ENCODE measurements around the gene TBCD.
"Not testable (repeated sequence)": the region's sequence is repeated elsewhere in the genome, so short reads cannot be mapped to it uniquely, and the experiment has no call there.

Gene TBCD

GRCh38 chr17:82729479-82730260 lies 22.2 kb upstream of the TBCD start:
- DNase-seq, result no peak

GRCh38 chr17:82732118-82732743 lies 19.6 kb upstream of the TBCD start:
- DNase-seq, result no peak

GRCh38 chr17:82734987-82735866 lies 16.6 kb upstream of the TBCD start, which contains the start of gene FN3K:
TSS of gene FN3K (plus strand) at chr17:82735615. CDS start at chr17:82735637, 22 bp downstream.
- peak; percentile 65 to 78 (median 68) for DNase-seq

GRCh38 chr17:82736511-82737185 lies 15.2 kb upstream of the TBCD start:
- no peak for DNase-seq

- no peak for DNase-seq
Observed at GRCh38 chr17:82737967-82738877, 13.6 kb upstream of the TBCD start.

GRCh38 chr17:82740906-82741759 lies 10.7 kb upstream of the TBCD start:
- DNase-seq, result no peak

- DNase-seq, result no peak
Observed at GRCh38 chr17:82743344-82744219, 8.3 kb upstream of the TBCD start.

- DNase-seq, result not testable (repeated sequence)
Observed at GRCh38 chr17:82744736-82745135, 7.1 kb upstream of the TBCD start.

- no peak for DNase-seq
Observed at GRCh38 chr17:82745524-82745923, 6.3 kb upstream of the TBCD start.

GRCh38 chr17:82748756-82749155 lies 3.1 kb upstream of the TBCD start:
- no peak for DNase-seq

GRCh38 chr17:82750241-82750908 lies 1.5 kb upstream of the TBCD start:
- no peak for DNase-seq

GRCh38 chr17:82751171-82751570 lies 694 bp upstream of the TBCD start:
- no peak for DNase-seq

GRCh38 chr17:82752371-82753200 lies 721 bp downstream of the TBCD start:
- peak in 2 of 4 experiments; percentile 31 to 72 for DNase-seq

GRCh38 chr17:82753201-82753464 lies 1.3 kb downstream of the TBCD start:
- peak in 1 of 4 experiments; percentile 22 for DNase-seq

GRCh38 chr17:82754297-82755208 lies 2.7 kb downstream of the TBCD start:
- no peak for DNase-seq

- DNase-seq, result no peak
Observed at GRCh38 chr17:82756166-82756565, 4.3 kb downstream of the TBCD start.

GRCh38 chr17:82765371-82765770 lies 13.5 kb downstream of the TBCD start:
- no peak for DNase-seq

Data from suppressor macrophage (primary cell).